ENCODE measurements around the gene MYO3B. TPM values are rescaled to one million over a fixed set of nuclear protein-coding genes. Genes with fewer than 3 reads are reported as not detected.

MYO3B gene
- total and polyA plus RNA-seq, 12 donors = 0.04 to 0.11 (median 0.06) TPM; not detected in 8

- Histone ChIP-seq H3K9me3 (replicated peaks in 1 of 3) (no peaks in the 10 kb centered on the region), H3K4me1 (replicated peaks in 1 of 2) (no peaks in the 10 kb centered on the region), H3K36me3 (replicated peaks in 1 of 2) (no peaks in the 10 kb centered on the region), H3K27me3 (peaks cover 6% of the 10 kb centered on the region), H3K4me3 (no peak overlapping the region), H3K27ac (no peak overlapping the region)
- no peak for DNase-seq
- intact Hi-C loops (cut with DNase I) = no loop called here
- WGBS, 4 donors = 67 to 86% (median 79%) methylated on average over 3 of the region's 3 CpGs
- no peak for TF ChIP-seq POLR2A (IDR thresholded peaks at IDR 0.05)
- TF ChIP-seq, protein P1, sequence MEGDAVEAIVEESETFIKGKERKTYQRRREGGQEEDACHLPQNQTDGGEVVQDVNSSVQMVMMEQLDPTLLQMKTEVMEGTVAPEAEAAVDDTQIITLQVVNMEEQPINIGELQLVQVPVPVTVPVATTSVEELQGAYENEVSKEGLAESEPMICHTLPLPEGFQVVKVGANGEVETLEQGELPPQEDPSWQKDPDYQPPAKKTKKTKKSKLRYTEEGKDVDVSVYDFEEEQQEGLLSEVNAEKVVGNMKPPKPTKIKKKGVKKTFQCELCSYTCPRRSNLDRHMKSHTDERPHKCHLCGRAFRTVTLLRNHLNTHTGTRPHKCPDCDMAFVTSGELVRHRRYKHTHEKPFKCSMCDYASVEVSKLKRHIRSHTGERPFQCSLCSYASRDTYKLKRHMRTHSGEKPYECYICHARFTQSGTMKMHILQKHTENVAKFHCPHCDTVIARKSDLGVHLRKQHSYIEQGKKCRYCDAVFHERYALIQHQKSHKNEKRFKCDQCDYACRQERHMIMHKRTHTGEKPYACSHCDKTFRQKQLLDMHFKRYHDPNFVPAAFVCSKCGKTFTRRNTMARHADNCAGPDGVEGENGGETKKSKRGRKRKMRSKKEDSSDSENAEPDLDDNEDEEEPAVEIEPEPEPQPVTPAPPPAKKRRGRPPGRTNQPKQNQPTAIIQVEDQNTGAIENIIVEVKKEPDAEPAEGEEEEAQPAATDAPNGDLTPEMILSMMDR (IDR thresholded peaks at IDR 0.05) = no peak
These were observed 23.9 kb downstream of the MYO3B start for GRCh38 chr2:170201734-170202393.

DNA sequence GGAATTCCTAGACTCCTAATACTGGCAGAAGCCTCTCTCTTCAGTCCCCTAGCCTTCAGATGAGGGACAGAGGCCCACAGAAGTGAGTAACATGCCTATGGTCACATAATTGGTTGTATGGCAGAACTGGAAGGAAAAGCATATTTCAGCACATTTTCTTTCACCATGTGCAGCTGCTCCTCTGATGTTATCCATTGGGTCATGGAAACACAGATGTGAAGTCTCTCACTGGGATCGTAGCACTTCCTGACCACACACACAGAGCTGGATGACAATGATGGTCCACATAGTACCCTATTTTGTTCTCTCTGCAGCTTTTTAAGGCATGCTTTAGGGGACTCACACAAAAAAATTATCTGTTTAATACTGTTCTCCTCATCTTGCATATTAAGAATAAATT is 24.5 kb downstream of the MYO3B start:
- DNase-seq = no peak
- H3K27ac ChIP-seq = no peak overlapping the region
- H3K4me3 ChIP-seq = no peak overlapping the region
- H3K27me3 ChIP-seq = peaks cover 6% of the 10 kb centered on the region
- TF ChIP-seq, protein P1 (IDR thresholded peaks at IDR 0.05) = no peak
- no peak for TF ChIP-seq POLR2A (IDR thresholded peaks at IDR 0.05)
- H3K4me1 ChIP-seq (replicated peaks in 1 of 2) = no peaks in the 10 kb centered on the region
- 46 to 63% (median 49%) methylated on average over 1 of the region's 1 CpG for WGBS, 4 donors
- no peaks in the 10 kb centered on the region for H3K36me3 ChIP-seq (replicated peaks in 1 of 2)
- intact Hi-C loops (cut with DNase I) = no loop called here
- H3K9me3 ChIP-seq (replicated peaks in 1 of 3) = no peaks in the 10 kb centered on the region

DNA sequence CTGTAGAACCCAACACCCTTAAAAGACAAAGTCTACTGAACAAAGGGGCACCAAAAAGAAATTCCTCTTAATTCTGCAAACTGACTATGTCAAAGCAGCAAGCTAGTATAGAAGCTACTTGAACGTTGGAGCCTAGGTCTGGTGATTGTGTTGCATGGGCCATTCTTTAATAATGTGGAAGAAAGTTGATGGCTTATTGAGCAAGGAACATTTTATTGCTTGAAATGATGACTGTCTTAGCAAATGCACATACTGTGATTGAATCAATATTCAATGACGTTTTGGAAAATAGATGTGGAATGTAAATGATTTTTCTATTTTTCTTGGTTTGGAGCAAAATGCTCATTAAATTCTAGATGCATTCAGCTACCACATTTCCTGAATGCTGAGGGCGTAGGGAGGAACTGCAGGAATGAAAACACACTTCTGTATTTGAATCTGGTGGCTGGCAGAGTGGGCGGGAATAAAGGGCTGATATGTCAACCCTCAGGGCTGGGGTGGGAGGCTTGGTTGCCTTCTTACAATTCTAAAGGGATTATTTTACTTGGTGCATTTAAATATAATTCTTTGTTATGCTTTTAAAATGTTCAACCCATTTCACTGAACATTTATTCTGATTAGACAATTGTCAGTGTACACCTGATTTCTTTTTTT is 26.5 kb downstream of the MYO3B start:
- no peak overlapping the region for H3K27ac ChIP-seq

GRCh38 chr2:170206246-170206645 is 28.3 kb downstream of the MYO3B start:
- Histone ChIP-seq H3K4me1 (replicated peaks in 1 of 2) (no peaks in the 10 kb centered on the region), H3K36me3 (replicated peaks in 1 of 2) (no peaks in the 10 kb centered on the region), H3K4me3 (no peak overlapping the region), H3K27me3 (no peaks in the 10 kb centered on the region), H3K9me3 (replicated peaks in 1 of 3) (peaks cover 0 to 3% (median 0%) of the 10 kb centered on the region in 3 donors), H3K27ac (no peak overlapping the region)
- no peak for DNase-seq
- WGBS, 4 donors = 47 to 64% (median 57%) methylated on average over 1 of the region's 1 CpG
- intact Hi-C loops (cut with DNase I) = no loop called here
- TF ChIP-seq, protein P1 (IDR thresholded peaks at IDR 0.05) = no peak
- no peak for TF ChIP-seq POLR2A (IDR thresholded peaks at IDR 0.05)

More for the DNA sequence above, 26.5 kb downstream of the MYO3B start:
- Histone ChIP-seq H3K27me3 (peaks cover 6% of the 10 kb centered on the region), H3K9me3 (replicated peaks in 1 of 3) (no peaks in the 10 kb centered on the region), H3K36me3 (replicated peaks in 1 of 2) (no peaks in the 10 kb centered on the region), H3K4me1 (replicated peaks in 1 of 2) (no peaks in the 10 kb centered on the region), H3K4me3 (no peak overlapping the region)
- intact Hi-C loops (cut with DNase I) = no loop called here
- TF ChIP-seq POLR2A (IDR thresholded peaks at IDR 0.05) = no peak
- TF ChIP-seq, protein P1 (IDR thresholded peaks at IDR 0.05) = no peak
- 75 to 80% (median 78%) methylated on average over 4 of the region's 4 CpGs for WGBS, 4 donors
- no peak for DNase-seq
